GM13977 (cell line): ENCODE data around the gene KRTAP10-9.

Experiments used
- DNase-seq: peaks from one replicate; pipeline ENCODE4 v3.0.0; 2012; ENCODE audit warnings: low spot score
- CTCF ChIP-seq: IDR thresholded peaks from 2 replicates; pipeline ENCODE4 v1.5.1; 2012; ENCODE audit warnings: mild to moderate bottlenecking, control low read depth; ENCODE audit not compliant: insufficient read depth; ENCODE audit errors: extremely low read depth, missing control alignments
- in situ Hi-C: fragments of 300-500 bp; cut with MboI; formaldehyde crosslinking; loops from one replicate; pipeline ENCODE4 v1.12.0; 2022; ENCODE audit warnings: low sequenced_read_pairs, low pct_unique_long_range_greater_than_20kb, mixed read lengths, inconsistent platforms; ENCODE audit not compliant: unreplicated experiment

KRTAP10-9 gene

DNA sequence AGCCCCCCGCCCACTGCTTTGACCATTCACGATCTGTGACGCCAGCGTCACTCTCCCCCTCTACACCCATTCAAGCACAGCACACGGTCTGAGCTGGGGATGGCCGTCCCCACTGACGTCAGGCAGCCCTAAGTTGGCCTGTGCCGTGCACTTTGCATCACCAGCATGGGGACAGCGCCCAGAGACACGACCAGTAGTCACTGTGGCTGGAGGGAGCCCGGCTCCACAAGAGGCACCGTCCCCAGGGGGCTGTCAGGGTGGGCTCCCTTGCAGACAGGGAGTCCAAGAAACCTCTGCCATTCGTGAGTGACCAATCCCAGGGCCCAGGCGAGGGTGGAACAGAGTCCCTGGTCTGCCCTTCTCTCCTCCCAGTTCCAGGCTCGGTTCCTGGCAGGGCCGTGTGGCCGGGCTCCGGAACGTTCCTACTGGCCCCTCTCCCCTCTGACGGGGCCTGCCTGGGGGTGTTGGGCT is 12.7 kb upstream of the KRTAP10-9 start:
- no peak for TF ChIP-seq CTCF
- no peak for DNase-seq

DNA sequence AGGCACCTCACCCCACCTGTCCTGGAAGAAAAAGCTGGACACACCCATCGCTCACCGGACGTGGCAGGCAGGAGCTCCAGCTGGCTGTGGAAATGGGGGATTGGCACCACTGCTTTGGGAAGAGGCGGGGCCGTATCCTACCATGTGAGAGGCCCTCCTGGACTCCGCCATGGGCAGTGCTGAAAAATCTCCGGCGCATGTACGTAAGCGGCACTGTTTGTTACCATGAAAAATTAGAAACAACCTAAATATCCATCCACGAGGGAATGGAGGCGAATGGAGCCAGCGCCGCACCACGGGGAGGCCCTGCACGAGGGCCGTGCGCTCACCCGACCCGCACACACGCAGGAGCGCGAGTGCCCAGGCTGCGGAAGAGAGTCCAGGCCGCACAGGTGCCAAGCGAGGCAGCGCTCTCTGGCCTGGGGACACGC is 11.9 kb upstream of the KRTAP10-9 start:
- DNase-seq, result no peak
- in situ Hi-C loops, result no loop called here
- no peak for TF ChIP-seq CTCF

More for the DNA sequence above, 12.7 kb upstream of the KRTAP10-9 start:
- in situ Hi-C loops, result no loop called here

DNA sequence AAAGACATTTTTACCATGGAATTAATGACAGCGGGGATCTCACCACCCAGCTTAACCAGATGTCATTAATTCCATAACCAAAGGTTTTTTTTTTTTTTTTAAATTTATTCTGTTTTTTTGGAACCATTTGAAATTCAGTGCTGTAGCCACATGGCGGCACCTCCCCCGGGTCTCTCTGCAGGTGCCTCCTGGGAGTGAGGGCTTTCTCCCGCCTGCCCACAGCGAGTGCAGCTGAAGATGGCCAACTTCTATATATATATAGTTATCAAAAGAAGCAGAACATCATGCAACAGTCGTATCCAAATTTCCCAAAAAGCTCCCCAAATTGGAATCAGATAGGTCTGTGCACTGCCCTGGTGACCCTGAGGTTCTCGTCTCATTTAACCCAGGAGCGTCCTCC is 11.4 kb upstream of the KRTAP10-9 start:
- DNase-seq, result no peak
- in situ Hi-C loops, result no loop called here

GRCh38 chr21:44615911-44616590 is 10.8 kb upstream of the KRTAP10-9 start:
- TF ChIP-seq CTCF, result no peak
- DNase-seq, result no peak
- in situ Hi-C loops, result no loop called here

More for the DNA sequence above, 11.4 kb upstream of the KRTAP10-9 start:
- no peak for TF ChIP-seq CTCF

- no peak for TF ChIP-seq CTCF
- DNase-seq, result no peak
- in situ Hi-C loops, result no loop called here
These were observed 10.3 kb upstream of the KRTAP10-9 start for GRCh38 chr21:44616591-44616926.

DNA sequence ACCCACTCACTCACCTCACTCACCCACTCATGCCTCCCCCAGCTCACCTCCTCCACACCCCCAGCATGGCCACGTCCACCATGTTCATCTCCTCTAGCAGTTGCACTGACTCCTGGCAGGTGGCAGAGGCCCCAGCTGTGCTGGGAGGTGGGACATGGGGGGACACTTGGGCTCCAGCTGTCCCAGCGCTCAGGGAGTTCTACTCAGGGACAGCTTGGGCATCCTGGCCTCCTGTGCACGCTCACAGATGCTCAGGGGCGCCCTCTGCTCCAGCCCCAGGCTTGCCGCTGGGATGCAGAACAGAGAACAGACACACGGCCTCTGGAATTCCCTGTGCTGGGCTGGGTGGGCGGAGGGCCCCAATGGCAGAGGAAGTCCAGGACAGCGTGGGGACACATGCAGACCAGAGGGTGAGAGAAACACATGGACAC is 9.8 kb upstream of the KRTAP10-9 start:
- in situ Hi-C loops, result no loop called here
- no peak for DNase-seq
- no peak for TF ChIP-seq CTCF
